ENCODE results near the gene PRKAG2. TPM values are rescaled to one million over a fixed set of nuclear protein-coding genes. Genes with fewer than 3 reads are reported as not detected.

PRKAG2 gene
- total and polyA plus RNA-seq, 2 experiments from 2014 or later = 9.1 to 14.9 TPM

DNA sequence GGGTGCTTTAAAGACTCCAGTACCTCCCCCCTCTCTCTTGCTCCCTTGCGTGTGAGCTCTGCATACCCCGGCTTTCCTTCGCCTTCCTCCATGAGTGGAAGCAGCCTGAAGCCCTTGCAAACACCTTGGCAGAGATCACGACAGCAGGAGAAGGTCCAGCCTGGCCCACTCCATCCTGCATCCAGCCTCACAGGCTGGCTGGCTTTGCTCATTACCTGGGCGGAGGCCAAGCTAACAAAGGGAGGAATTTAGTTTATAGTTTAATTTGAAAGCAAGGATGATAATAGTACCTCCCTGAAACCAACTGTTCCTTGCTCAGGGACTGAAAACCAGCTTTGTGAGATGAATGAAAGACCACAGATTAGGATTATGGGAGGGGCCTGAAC is 99.4 kb downstream of the PRKAG2 start:
- Histone ChIP-seq H3K4me2 (no peak overlapping the region), H3K9me2 (ENCODE audit: insufficient read depth) (no peaks in the 10 kb centered on the region), H3F3A (replicated peaks; ENCODE audit: low read depth) (no peaks in the 10 kb centered on the region), H3K36me3 (ENCODE audit: insufficient read depth) (no peaks in the 10 kb centered on the region), H3K27ac (ENCODE audit: low read depth) (no peak overlapping the region), H3K4me1 (ENCODE audit: insufficient read depth) (no peaks in the 10 kb centered on the region), H3K4me3 (no peak overlapping the region), H3K27me3 (ENCODE audit: insufficient read depth) (0 out of 2 replicates have a peak, but pooled peaks cover 1% of the 10 kb centered on the region), H3K79me2 (replicated peaks; ENCODE audit: insufficient read depth) (no peaks in the 10 kb centered on the region), H4K20me1 (replicated peaks; ENCODE audit: insufficient read depth) (no peaks in the 10 kb centered on the region), H2AFZ (no peak overlapping the region)
- Mint-ChIP-seq H3K27ac (no peak overlapping the region), H3K4me3 (no peak overlapping the region), H3K27me3 (ENCODE audit: insufficient read depth, low read depth, poor library complexity) (peaks cover 4% of the 10 kb centered on the region), H3K4me1 (no peaks in the 10 kb centered on the region; the same call in 2 of the 3 replicates), H3K36me3 (ENCODE audit: low read depth) (peaks cover 10% of the 10 kb centered on the region; the same call in 2 of the 3 replicates), H3K9me3 (peaks cover 13% of the 10 kb centered on the region)
- no peak for DNase-seq (ENCODE audit: low spot score)
- no peak for ATAC-seq
- no peak for TF ChIP-seq ZNF462 (CRISPR knock-in tag; IDR thresholded peaks at IDR 0.05)
- no peak for TF ChIP-seq REST (IDR thresholded peaks at IDR 0.05; ENCODE audit: unreplicated experiment)
- no peak for TF ChIP-seq ZNF331 (CRISPR knock-in tag; IDR thresholded peaks at IDR 0.05; ENCODE audit: low read depth)
- no peak for TF ChIP-seq ETS1 (IDR thresholded peaks at IDR 0.05)
- no peak for TF ChIP-seq STAT1 (IDR thresholded peaks at IDR 0.05; ENCODE audit: unreplicated experiment)
- TF ChIP-seq EZH2phosphoT487 (IDR thresholded peaks at IDR 0.05; ENCODE audit: unreplicated experiment) = no peak
- no peak for TF ChIP-seq NANOG (IDR thresholded peaks at IDR 0.05; ENCODE audit: borderline replicate concordance)
- no peak for TF ChIP-seq ZNF114 (CRISPR knock-in tag; IDR thresholded peaks at IDR 0.05)
- no peak for TF ChIP-seq EZH2 (IDR thresholded peaks at IDR 0.05; ENCODE audit: low read depth, unreplicated experiment)
